NCI-H2196 treated with DMSO at 0.1 percent for 48 hours (cell line): ENCODE measurements around the gene JUN.

Experiments
- DNase-seq: peaks from one replicate; lab custom pipeline; 2025; ENCODE audit not compliant: unreplicated experiment; lab: John Stamatoyannopoulos, UW

The JUN gene

GRCh38 chr1:58783993-58784757 lies at the start of gene JUN:
TSS of gene JUN (minus strand) at chr1:58784047. CDS start at chr1:58783070, 977 bp downstream.
- DNase-seq = peak; percentile 99

- no peak for DNase-seq
Measured at GRCh38 chr1:58833166-58833565, 49.3 kb upstream of the JUN start.

GRCh38 chr1:58830291-58830690 lies 46.4 kb upstream of the JUN start:
- DNase-seq = no peak

- DNase-seq = no peak
Measured at GRCh38 chr1:58829866-58830265, 46.0 kb upstream of the JUN start.

- DNase-seq = no peak
Measured at GRCh38 chr1:58827298-58827697, 43.5 kb upstream of the JUN start.

GRCh38 chr1:58824753-58825389 lies 41.0 kb upstream of the JUN start:
- DNase-seq = no peak

GRCh38 chr1:58823481-58824010 lies 39.7 kb upstream of the JUN start:
- no peak for DNase-seq

GRCh38 chr1:58821309-58821708 lies 37.5 kb upstream of the JUN start:
- no peak for DNase-seq

- DNase-seq = no peak
Measured at GRCh38 chr1:58818976-58819375, 35.1 kb upstream of the JUN start.

GRCh38 chr1:58818075-58818474 lies 34.2 kb upstream of the JUN start:
- DNase-seq = no peak

- no peak for DNase-seq
Measured at GRCh38 chr1:58816747-58817221, 32.9 kb upstream of the JUN start.

- DNase-seq = peak; percentile 76
Measured at GRCh38 chr1:58816072-58816746, 32.4 kb upstream of the JUN start.

- DNase-seq = no peak
Measured at GRCh38 chr1:58815686-58816071, 31.8 kb upstream of the JUN start.

- DNase-seq = no peak
Measured at GRCh38 chr1:58815069-58815685, 31.3 kb upstream of the JUN start.

GRCh38 chr1:58814251-58815068 lies 30.6 kb upstream of the JUN start:
- no peak for DNase-seq

- no peak for DNase-seq
Measured at GRCh38 chr1:58813801-58814200, 30.0 kb upstream of the JUN start.

GRCh38 chr1:58813361-58813760 lies 29.5 kb upstream of the JUN start:
- no peak for DNase-seq

- DNase-seq = no peak
Measured at GRCh38 chr1:58812926-58813325, 29.1 kb upstream of the JUN start.

GRCh38 chr1:58812468-58812867 lies 28.6 kb upstream of the JUN start:
- no peak for DNase-seq

GRCh38 chr1:58811303-58811702 lies 27.5 kb upstream of the JUN start:
- no peak for DNase-seq
